HFFc6 (cell line): ENCODE data around the gene LRRC27. TPM values are rescaled to one million over a fixed set of nuclear protein-coding genes. Genes with fewer than 3 reads are reported as not detected.
A peak's percentile ranks its signal among the peaks of the same experiment; 100 is the strongest.
"Not testable (repeated sequence)": the region's sequence is repeated elsewhere in the genome, so short reads cannot be mapped to it uniquely, and the experiment has no call there.

ENCODE experiments used
- DNase-seq: peaks from one replicate; pipeline ENCODE4 v3.0.0-alpha.2; 2018
- H3K27ac Mint-ChIP-seq: 2 replicates; pipeline ENCODE4 v1.8.0; 2020; ENCODE audit warnings: mild to moderate bottlenecking, mixed read lengths
- H3K27me3 Mint-ChIP-seq: 2 replicates; pipeline ENCODE4 v1.8.0; 2021; ENCODE audit warnings: mild to moderate bottlenecking, moderate library complexity, mixed read lengths; ENCODE audit not compliant: insufficient read depth
- H3K36me3 Mint-ChIP-seq: 2 replicates; pipeline ENCODE4 v1.8.0; 2021; ENCODE audit warnings: low read depth, mixed read lengths
- H3K4me1 Mint-ChIP-seq: 2 replicates; pipeline ENCODE4 v1.8.0; 2020; ENCODE audit warnings: low read depth, mixed read lengths
- H3K4me3 Mint-ChIP-seq: 2 replicates; pipeline ENCODE4 v1.8.0; 2020; ENCODE audit warnings: mild to moderate bottlenecking, moderate library complexity, mixed read lengths
- H3K9me3 Mint-ChIP-seq: 2 replicates; pipeline ENCODE4 v1.8.0; 2020; ENCODE audit warnings: mild to moderate bottlenecking, mixed read lengths
- total RNA-seq, 6 experiments: library from RNA; stranded (reverse); fragmentation: NEBNext Ultra II Directional; extraction: Animal tissue kit (Norgen Biotek cat#: 25700); gene quantifications; 2 replicates in 1 of 6; 3 replicates in 5 of 6; pipeline ENCODE4 v1.2.3, GENCODE V29; 2021
- TF ChIP-seq, protein P1 (sequence below): fragments of 200-600 bp; sonication (generic); IDR thresholded peaks from 2 replicates; pipeline ENCODE4 v1.5.0; 2021; ENCODE audit warnings: antibody characterized with exemption, mild to moderate bottlenecking

Gene LRRC27
- total RNA-seq, 6 experiments from 2014 or later: 4.7 to 6.7 (median 6.0) TPM

DNA sequence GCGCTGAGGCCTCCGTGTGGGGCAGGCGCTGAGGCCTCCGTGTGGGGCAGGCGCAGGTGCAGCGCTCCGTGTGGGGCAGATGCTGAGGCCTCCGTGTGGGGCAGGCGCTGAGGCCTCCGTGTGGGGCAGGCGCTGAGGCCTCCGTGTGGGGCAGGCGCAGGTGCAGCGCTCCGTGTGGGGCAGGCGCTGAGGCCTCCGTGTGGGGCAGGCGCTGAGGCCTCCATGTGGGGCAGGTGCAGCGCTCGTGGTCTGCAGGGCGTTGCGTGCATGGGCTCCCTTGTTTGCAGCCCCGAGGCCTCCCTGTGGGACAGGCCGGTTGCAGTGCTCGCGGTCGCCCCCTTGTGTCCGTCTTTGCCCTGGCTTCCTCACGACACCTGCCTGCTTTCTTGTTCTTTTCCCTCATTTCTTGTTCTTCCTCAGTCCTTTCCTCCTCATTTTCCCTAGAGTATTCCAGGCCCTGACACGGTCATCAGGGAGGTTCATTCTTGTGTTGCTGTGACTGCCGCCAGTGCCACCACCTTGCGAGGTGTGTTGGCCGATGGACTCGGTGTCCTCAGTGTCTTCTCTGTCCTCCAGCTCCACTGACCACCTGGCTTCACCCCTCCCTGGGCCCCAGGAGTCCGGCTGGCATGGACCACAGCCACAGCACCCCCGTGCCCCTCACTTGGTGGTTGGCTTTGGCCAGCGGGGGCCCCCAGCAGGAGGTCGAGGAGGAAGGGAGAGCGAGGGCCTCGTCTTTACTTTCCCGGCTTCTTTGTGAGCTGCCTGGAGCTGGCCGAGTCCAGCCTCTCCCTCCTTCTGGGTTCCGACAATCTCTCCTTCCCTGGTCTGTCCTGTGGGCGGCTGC, 20.7 kb downstream of the LRRC27 start:
- H3K27me3 Mint-ChIP-seq, H3K36me3 Mint-ChIP-seq, H3K27ac Mint-ChIP-seq, H3K4me3 Mint-ChIP-seq, H3K4me1 Mint-ChIP-seq, H3K9me3 Mint-ChIP-seq: not testable (repeated sequence)
- TF ChIP-seq, protein P1, sequence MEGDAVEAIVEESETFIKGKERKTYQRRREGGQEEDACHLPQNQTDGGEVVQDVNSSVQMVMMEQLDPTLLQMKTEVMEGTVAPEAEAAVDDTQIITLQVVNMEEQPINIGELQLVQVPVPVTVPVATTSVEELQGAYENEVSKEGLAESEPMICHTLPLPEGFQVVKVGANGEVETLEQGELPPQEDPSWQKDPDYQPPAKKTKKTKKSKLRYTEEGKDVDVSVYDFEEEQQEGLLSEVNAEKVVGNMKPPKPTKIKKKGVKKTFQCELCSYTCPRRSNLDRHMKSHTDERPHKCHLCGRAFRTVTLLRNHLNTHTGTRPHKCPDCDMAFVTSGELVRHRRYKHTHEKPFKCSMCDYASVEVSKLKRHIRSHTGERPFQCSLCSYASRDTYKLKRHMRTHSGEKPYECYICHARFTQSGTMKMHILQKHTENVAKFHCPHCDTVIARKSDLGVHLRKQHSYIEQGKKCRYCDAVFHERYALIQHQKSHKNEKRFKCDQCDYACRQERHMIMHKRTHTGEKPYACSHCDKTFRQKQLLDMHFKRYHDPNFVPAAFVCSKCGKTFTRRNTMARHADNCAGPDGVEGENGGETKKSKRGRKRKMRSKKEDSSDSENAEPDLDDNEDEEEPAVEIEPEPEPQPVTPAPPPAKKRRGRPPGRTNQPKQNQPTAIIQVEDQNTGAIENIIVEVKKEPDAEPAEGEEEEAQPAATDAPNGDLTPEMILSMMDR: peak; percentile 87
- peak; percentile 22 for DNase-seq

DNA sequence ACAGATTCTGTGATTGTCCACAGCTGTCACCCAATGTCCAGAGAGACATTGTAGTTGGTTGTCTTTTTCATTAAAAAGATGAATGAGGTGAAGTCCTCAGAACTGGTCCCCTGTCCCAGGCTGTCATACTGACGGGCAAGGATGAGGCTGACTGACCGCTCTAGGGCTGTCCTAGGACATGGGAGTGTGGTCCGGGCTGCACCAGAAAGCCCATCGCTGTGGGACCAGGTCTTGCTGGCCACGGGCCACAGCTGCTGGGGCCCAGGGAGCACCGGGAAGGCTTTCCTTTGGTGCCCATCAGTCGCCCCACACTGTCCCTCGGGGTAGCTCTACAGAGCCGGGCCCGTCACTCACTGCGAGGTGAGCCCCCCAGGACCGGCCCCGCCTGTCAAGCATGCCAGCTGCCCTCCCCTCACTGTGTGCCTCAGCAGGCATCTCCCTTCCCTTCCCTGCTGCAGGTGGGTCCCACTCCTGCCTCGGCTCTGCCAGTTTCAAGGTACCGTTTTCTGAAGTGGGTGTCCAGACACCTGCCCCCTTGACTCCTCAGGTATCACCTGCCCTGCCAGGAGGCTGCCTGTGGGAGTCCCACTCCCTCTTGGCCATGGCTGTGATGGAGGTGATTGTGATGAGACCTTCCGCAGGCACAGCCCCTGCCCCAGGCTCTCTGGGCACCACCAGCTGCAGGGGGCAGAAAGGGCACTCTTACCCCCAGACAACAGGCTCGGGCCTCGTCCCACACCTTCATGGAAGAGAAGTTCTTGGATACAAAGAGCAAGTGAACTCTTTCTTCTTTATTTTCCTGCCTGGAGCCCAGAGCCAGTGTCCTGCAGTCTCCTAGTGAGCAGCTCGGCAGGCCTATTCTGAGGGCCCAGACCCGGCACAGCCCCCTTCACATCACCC, 21.7 kb downstream of the LRRC27 start:
- Mint-ChIP-seq H3K9me3 (no peaks in the 10 kb centered on the region; the same call in 1 of the 2 replicates), H3K4me3 (no peak overlapping the region), H3K27me3 (peaks cover 3% of the 10 kb centered on the region; the same call in 1 of the 2 replicates), H3K4me1 (no peaks in the 10 kb centered on the region), H3K27ac (no peak overlapping the region), H3K36me3 (no peaks in the 10 kb centered on the region)
- no peak for DNase-seq
- TF ChIP-seq, protein P1: no peak

DNA sequence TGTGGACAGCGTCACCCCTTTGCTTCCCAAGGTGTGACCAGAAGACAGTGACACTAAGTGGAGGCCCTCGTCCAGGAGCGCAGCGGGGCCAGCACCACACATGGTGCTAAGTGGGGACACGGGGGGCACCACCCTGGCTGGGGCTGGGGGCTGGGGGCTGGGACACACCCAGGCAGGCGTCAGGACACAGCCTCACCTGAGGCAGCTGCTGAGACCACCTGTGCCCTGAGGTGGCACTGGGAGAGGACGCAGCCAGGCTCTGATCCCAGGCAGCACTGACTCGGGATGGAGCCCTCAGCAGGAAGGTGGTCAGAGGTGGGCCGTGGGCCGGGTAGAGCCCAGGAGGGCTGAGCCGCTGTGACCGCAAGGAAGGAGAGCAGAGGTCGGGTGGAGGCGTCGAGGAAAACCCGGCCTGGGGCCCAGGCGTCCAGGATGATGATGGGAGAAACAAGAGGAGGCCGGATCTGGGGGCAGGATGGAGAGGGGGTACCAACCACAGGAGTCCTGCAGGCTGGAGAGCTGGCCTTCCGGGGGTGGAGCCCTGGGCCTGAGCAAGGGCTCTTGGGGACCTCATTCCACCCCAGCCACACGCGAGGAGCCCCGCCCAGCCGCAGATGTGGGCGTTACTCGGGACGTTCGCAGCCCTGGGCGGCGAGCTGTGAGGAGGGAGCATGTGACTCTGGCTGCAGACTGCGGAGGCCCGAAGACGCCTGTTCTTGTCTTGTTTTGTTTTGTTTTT, 22.5 kb downstream of the LRRC27 start:
- Mint-ChIP-seq H3K27ac (no peak overlapping the region), H3K27me3 (peaks cover 3% of the 10 kb centered on the region; the same call in 1 of the 2 replicates), H3K4me1 (no peaks in the 10 kb centered on the region), H3K4me3 (no peak overlapping the region), H3K9me3 (no peaks in the 10 kb centered on the region; the same call in 1 of the 2 replicates), H3K36me3 (no peaks in the 10 kb centered on the region)
- TF ChIP-seq, protein P1: no peak
- no peak for DNase-seq

DNA sequence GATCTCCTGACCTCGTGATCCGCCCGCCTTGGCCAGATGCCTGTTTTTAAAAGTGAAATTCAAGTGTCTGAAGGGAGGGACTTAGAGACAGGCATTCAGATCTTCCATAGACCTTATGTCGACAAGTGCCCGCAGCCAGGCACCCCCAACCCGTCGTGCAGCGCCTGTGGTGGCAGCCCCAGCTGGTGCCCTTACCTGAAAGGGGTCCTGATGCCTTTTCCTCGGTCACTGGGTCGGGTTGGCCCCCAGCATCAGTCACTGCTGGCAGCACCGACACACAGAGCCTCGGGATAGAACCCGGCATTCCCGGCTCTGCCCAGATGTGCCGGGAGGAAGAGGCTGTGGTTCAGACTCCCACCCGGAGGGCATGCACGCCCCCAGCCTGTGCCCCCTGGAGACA, 23.3 kb downstream of the LRRC27 start:
- TF ChIP-seq, protein P1: no peak
- Mint-ChIP-seq H3K36me3 (no peaks in the 10 kb centered on the region), H3K9me3 (no peaks in the 10 kb centered on the region; the same call in 1 of the 2 replicates), H3K4me3 (no peak overlapping the region), H3K4me1 (no peaks in the 10 kb centered on the region), H3K27me3 (peaks cover 3% of the 10 kb centered on the region; the same call in 1 of the 2 replicates), H3K27ac (no peak overlapping the region)
- no peak for DNase-seq

DNA sequence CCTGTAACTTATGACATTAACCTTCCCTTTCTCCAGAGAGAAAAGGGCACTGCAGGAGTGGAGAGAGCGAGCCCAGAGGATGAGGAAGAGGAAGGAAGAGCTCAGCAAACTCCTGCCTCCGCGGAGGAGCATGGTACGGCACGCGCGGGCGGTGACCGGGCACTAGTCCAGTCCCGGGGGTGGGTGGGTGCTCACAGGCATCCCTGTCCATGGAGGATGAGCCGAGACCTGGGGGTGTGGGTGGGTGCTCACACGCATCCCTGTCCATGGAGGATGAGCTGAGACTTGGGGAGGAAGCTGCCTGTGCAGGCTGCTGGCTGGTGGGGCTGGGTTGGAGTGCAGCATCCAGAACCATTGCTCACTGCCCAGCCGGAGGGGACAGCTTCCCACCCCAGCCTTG, 23.8 kb downstream of the LRRC27 start:
- H3K36me3 Mint-ChIP-seq: no peaks in the 10 kb centered on the region

More for the DNA sequence above, 23.8 kb downstream of the LRRC27 start:
- TF ChIP-seq, protein P1: no peak
- Mint-ChIP-seq H3K4me1 (no peaks in the 10 kb centered on the region), H3K9me3 (no peaks in the 10 kb centered on the region; the same call in 1 of the 2 replicates), H3K27me3 (peaks cover 3% of the 10 kb centered on the region; the same call in 1 of the 2 replicates), H3K27ac (no peak overlapping the region), H3K4me3 (no peak overlapping the region)
- DNase-seq: no peak
